ENCODE results near the gene CACNB2. TPM values are rescaled to one million over a fixed set of nuclear protein-coding genes. Genes with fewer than 3 reads are reported as not detected.
"Not testable (repeated sequence)": the region's sequence is repeated elsewhere in the genome, so short reads cannot be mapped to it uniquely, and the experiment has no call there.

CACNB2 gene
- total RNA-seq, 1 experiment from 2014 or later = not detected

GRCh38 chr10:18400201-18400905 lies 260.1 kb downstream of the CACNB2 start:
- DNase-seq (ENCODE audit: low read depth) = no peak

- no peak for DNase-seq (ENCODE audit: low read depth)
These were observed 260.7 kb downstream of the CACNB2 start for GRCh38 chr10:18400906-18401245.

GRCh38 chr10:18401416-18402195 lies 261.4 kb downstream of the CACNB2 start:
- no peak for DNase-seq (ENCODE audit: low read depth)

- DNase-seq (ENCODE audit: low read depth) = no peak
These were observed 262.6 kb downstream of the CACNB2 start for GRCh38 chr10:18402853-18403252.

- DNase-seq (ENCODE audit: low read depth) = no peak
These were observed 264.3 kb downstream of the CACNB2 start for GRCh38 chr10:18404530-18404929.

- no peak for DNase-seq (ENCODE audit: low read depth)
These were observed 265.9 kb downstream of the CACNB2 start for GRCh38 chr10:18406136-18406535.

- DNase-seq (ENCODE audit: low read depth) = no peak
These were observed 269.6 kb downstream of the CACNB2 start for GRCh38 chr10:18409599-18410397.

GRCh38 chr10:18414061-18414460 lies 273.8 kb downstream of the CACNB2 start:
- DNase-seq (ENCODE audit: low read depth) = no peak

GRCh38 chr10:18417950-18418527 lies 277.8 kb downstream of the CACNB2 start:
- DNase-seq (ENCODE audit: low read depth) = no peak

- peak; percentile 6 for DNase-seq (ENCODE audit: low read depth)
These were observed 278.5 kb downstream of the CACNB2 start for GRCh38 chr10:18418541-18419215.

- DNase-seq (ENCODE audit: low read depth) = no peak
These were observed 279.7 kb downstream of the CACNB2 start for GRCh38 chr10:18419945-18420344.

- no peak for DNase-seq (ENCODE audit: low read depth)
These were observed 281.6 kb downstream of the CACNB2 start for GRCh38 chr10:18421726-18422293.

GRCh38 chr10:18423058-18423637 lies 282.9 kb downstream of the CACNB2 start:
- no peak for DNase-seq (ENCODE audit: low read depth)

- DNase-seq (ENCODE audit: low read depth) = no peak
These were observed 284.0 kb downstream of the CACNB2 start for GRCh38 chr10:18424200-18424599.

- DNase-seq (ENCODE audit: low read depth) = no peak
These were observed 289.1 kb downstream of the CACNB2 start for GRCh38 chr10:18429335-18429734.

- DNase-seq (ENCODE audit: low read depth) = no peak
These were observed 296.7 kb downstream of the CACNB2 start for GRCh38 chr10:18436902-18437301.

GRCh38 chr10:18437486-18437885 lies 297.3 kb downstream of the CACNB2 start:
- no peak for DNase-seq (ENCODE audit: low read depth)

GRCh38 chr10:18438361-18439126 lies 298.3 kb downstream of the CACNB2 start:
- DNase-seq (ENCODE audit: low read depth) = no peak

GRCh38 chr10:18439601-18440000 lies 299.4 kb downstream of the CACNB2 start:
- DNase-seq (ENCODE audit: low read depth) = no peak

GRCh38 chr10:18445635-18446034 lies 305.4 kb downstream of the CACNB2 start:
- not testable (repeated sequence) for DNase-seq (ENCODE audit: low read depth)

Data from RPMI7951 (cell line).